Neuronal stem cell (in vitro differentiated cells): Measurements from ENCODE around the gene TH.

Experiments
- DNase-seq: peaks from one replicate; pipeline ENCODE4 v3.0.0-alpha.2; 2013; ENCODE audit warnings: low spot score
- H2AFZ ChIP-seq: one replicate; pipeline ENCODE4 v1.6.1; 2013; ENCODE audit warnings: mild to moderate bottlenecking, low read length, inconsistent platforms
- H2AK5ac ChIP-seq: 2 replicates; pipeline ENCODE4 v1.6.1; 2013; ENCODE audit warnings: low read depth, mild to moderate bottlenecking, inconsistent platforms, low read length, moderate library complexity, mixed read lengths
- H2BK120ac ChIP-seq: 2 replicates; pipeline ENCODE4 v1.6.1; 2013; ENCODE audit warnings: low read depth, mild to moderate bottlenecking, inconsistent platforms, low read length, moderate library complexity, mixed read lengths
- H2BK12ac ChIP-seq: one replicate; pipeline ENCODE4 v1.6.1; 2013; ENCODE audit warnings: low read length, inconsistent platforms
- H2BK15ac ChIP-seq: 2 replicates; pipeline ENCODE4 v1.6.1; 2013; ENCODE audit warnings: mild to moderate bottlenecking, low read length, inconsistent platforms, mixed read lengths
- H2BK5ac ChIP-seq: one replicate; pipeline ENCODE4 v1.6.1; 2013; ENCODE audit warnings: inconsistent platforms, mild to moderate bottlenecking, low read length, moderate library complexity
- H3K14ac ChIP-seq: one replicate; pipeline ENCODE4 v1.6.1; 2013; ENCODE audit warnings: low read length, inconsistent platforms
- H3K18ac ChIP-seq: 2 replicates; pipeline ENCODE4 v1.6.1; 2013; ENCODE audit warnings: low read length, inconsistent platforms
- H3K23ac ChIP-seq: 2 replicates; pipeline ENCODE4 v1.6.1; 2013; ENCODE audit warnings: low read depth, mild to moderate bottlenecking, mixed read lengths, low read length, inconsistent platforms; ENCODE audit not compliant: poor library complexity
- H3K27ac ChIP-seq: replicated peaks from 3 replicates; pipeline ENCODE4 v1.5.1; 2013; ENCODE audit warnings: low read length, inconsistent platforms
- H3K27me3 ChIP-seq, 3 experiments: 2 replicates each; pipeline ENCODE4 v1.6.1; 2013; ENCODE audit warnings: low read length in 3 of 3, mild to moderate bottlenecking in 2 of 3, inconsistent platforms in 1 of 3, low read depth in 1 of 3, mixed read lengths in 1 of 3, moderate library complexity in 1 of 3; ENCODE audit not compliant: control insufficient read depth in 3 of 3, insufficient read depth in 3 of 3
- H3K36me3 ChIP-seq, 2 donors: replicated peaks in 1 of 2; 2 replicates each; pipeline ENCODE4 v1.6.1; 2013; ENCODE audit warnings: low read length in 2 of 2; ENCODE audit not compliant: control insufficient read depth in 2 of 2, insufficient read depth in 2 of 2
- H3K4ac ChIP-seq: 2 replicates; pipeline ENCODE4 v1.6.1; 2013; ENCODE audit warnings: inconsistent platforms, mild to moderate bottlenecking, low read length, moderate library complexity
- H3K4me1 ChIP-seq, 2 donors: 1 replicate in 1 of 2; 2 replicates in 1 of 2; pipeline ENCODE4 v1.6.1; 2013; ENCODE audit warnings: low read length in 2 of 2, low read depth in 1 of 2; ENCODE audit not compliant: control insufficient read depth in 2 of 2, insufficient read depth in 1 of 2
- H3K4me2 ChIP-seq: one replicate; pipeline ENCODE4 v1.6.1; 2013; ENCODE audit warnings: mild to moderate bottlenecking, low read length, inconsistent platforms; ENCODE audit not compliant: insufficient read depth, poor library complexity, severe bottlenecking
- H3K4me3 ChIP-seq, 2 donors: 2 replicates each; pipeline ENCODE4 v1.5.1; 2013; ENCODE audit warnings: low read length in 2 of 2, mild to moderate bottlenecking in 2 of 2, inconsistent platforms in 1 of 2, moderate library complexity in 1 of 2
- H3K79me1 ChIP-seq: one replicate; pipeline ENCODE4 v1.6.1; 2013; ENCODE audit warnings: low read depth, mild to moderate bottlenecking, inconsistent platforms, low read length, moderate library complexity
- H3K9ac ChIP-seq: one replicate; pipeline ENCODE4 v1.6.1; 2013; ENCODE audit warnings: mild to moderate bottlenecking, low read depth, low read length, inconsistent platforms; ENCODE audit not compliant: poor library complexity
- H3K9me3 ChIP-seq, 2 donors: replicated peaks in 1 of 2; 2 replicates each; pipeline versions ENCODE3 to v1.6.1; 2013; ENCODE audit warnings: low read length in 2 of 2, mild to moderate bottlenecking in 2 of 2, inconsistent platforms in 1 of 2, low read depth in 1 of 2, mixed read lengths in 1 of 2, moderate library complexity in 1 of 2; ENCODE audit not compliant: control insufficient read depth in 2 of 2, insufficient read depth in 1 of 2
- H4K8ac ChIP-seq: one replicate; pipeline ENCODE4 v1.6.1; 2013; ENCODE audit warnings: low read depth, mild to moderate bottlenecking, inconsistent platforms, low read length, moderate library complexity
- H4K91ac ChIP-seq: one replicate; pipeline ENCODE4 v1.6.1; 2013; ENCODE audit warnings: low read length, low read depth, mild to moderate bottlenecking, inconsistent platforms; ENCODE audit not compliant: poor library complexity
- WGBS, 2 donors: extraction: QIAGEN DNeasy Blood & Tissue Kit; methylation state at CpG; one replicate each; pipeline ENCODE4 v1.1.7; 2013; ENCODE audit warnings: missing lambda C conversion rate in 2 of 2, mixed read lengths in 1 of 2; ENCODE audit not compliant: insufficient read length in 2 of 2, insufficient replicate concordance in 1 of 2; ENCODE audit errors: extremely low coverage in 2 of 2; 5-methylcytosine and 5-hydroxymethylcytosine counted together

Gene TH

GRCh38 chr11:2175659-2176058 lies 4.0 kb upstream of the TH start:
- Histone ChIP-seq H2BK12ac (peak overlapping the region; percentile 91), H3K4me1 (peaks cover 0 to 12% of the 10 kb centered on the region in 2 donors), H2AK5ac (peak overlapping the region; percentile 80), H2BK5ac (peak overlapping the region; percentile 84), H3K9me3 (no peaks in the 10 kb centered on the region), H2BK15ac (peak overlapping the region; percentile 64), H3K14ac (no peak overlapping the region), H4K91ac (peak overlapping the region; percentile 25), H3K4ac (no peak overlapping the region), H3K79me1 (peaks cover 4% of the 10 kb centered on the region), H3K23ac (peak overlapping the region; percentile 25), H3K4me2 (no peak overlapping the region), H2AFZ (no peak overlapping the region), H3K18ac (peak overlapping the region; percentile 72), H2BK120ac (peak overlapping the region; percentile 55), H3K27ac (no peak overlapping the region), H3K27me3 (peaks cover 0 to 23% (median 0%) of the 10 kb centered on the region in 3 experiments), H4K8ac (no peak overlapping the region), H3K36me3 (peaks cover 0 to 2% of the 10 kb centered on the region in 2 donors), H3K9ac (no peak overlapping the region), H3K4me3 (no peak overlapping the region)
- DNase-seq: no peak
- no CpG with 5 or more reads among the region's 13 CpGs for WGBS, 2 donors

GRCh38 chr11:2174361-2174760 lies 2.7 kb upstream of the TH start:
- Histone ChIP-seq H3K4me1 (peaks cover 0 to 15% of the 10 kb centered on the region in 2 donors), H4K91ac (no peak overlapping the region), H3K27ac (no peak overlapping the region), H3K18ac (peak overlapping the region; percentile 72), H2BK12ac (peak overlapping the region; percentile 63), H4K8ac (no peak overlapping the region), H3K14ac (no peak overlapping the region), H2BK15ac (peak overlapping the region; percentile 75), H3K9me3 (no peaks in the 10 kb centered on the region), H2AFZ (no peak overlapping the region), H2BK120ac (no peak overlapping the region), H3K79me1 (peaks cover 5% of the 10 kb centered on the region), H3K23ac (no peak overlapping the region), H3K4ac (no peak overlapping the region), H3K9ac (no peak overlapping the region), H3K4me3 (no peak overlapping the region), H3K27me3 (peaks cover 0 to 10% (median 0%) of the 10 kb centered on the region in 3 experiments), H3K4me2 (no peak overlapping the region), H3K36me3 (peaks cover 0 to 2% of the 10 kb centered on the region in 2 donors), H2AK5ac (peak overlapping the region; percentile 94), H2BK5ac (no peak overlapping the region)
- WGBS, 2 donors: no CpG with 5 or more reads among the region's 11 CpGs
- no peak for DNase-seq

- H3K4ac ChIP-seq: no peak overlapping the region
- H3K4me3 ChIP-seq: no peak overlapping the region
- H2AK5ac ChIP-seq: peak overlapping the region; percentile 94
- no peak overlapping the region for H3K14ac ChIP-seq
- H3K4me1 ChIP-seq: peaks cover 0 to 15% of the 10 kb centered on the region in 2 donors
- H2BK5ac ChIP-seq: no peak overlapping the region
- peaks cover 0 to 4% (median 0%) of the 10 kb centered on the region in 3 experiments for H3K27me3 ChIP-seq
- no peak overlapping the region for H3K4me2 ChIP-seq
- peaks cover 0 to 2% of the 10 kb centered on the region in 2 donors for H3K36me3 ChIP-seq
- no peak overlapping the region for H2BK120ac ChIP-seq
- H3K27ac ChIP-seq: no peak overlapping the region
- no peaks in the 10 kb centered on the region for H3K9me3 ChIP-seq
- H2BK15ac ChIP-seq: peak overlapping the region; percentile 75
- peak overlapping the region; percentile 43 for H4K8ac ChIP-seq
- peak overlapping the region; percentile 14 for H4K91ac ChIP-seq
- no peak overlapping the region for H2AFZ ChIP-seq
- H3K23ac ChIP-seq: peak overlapping the region; percentile 45
- peaks cover 5% of the 10 kb centered on the region for H3K79me1 ChIP-seq
- H3K18ac ChIP-seq: peak overlapping the region; percentile 52
- no peak for DNase-seq
- peak overlapping the region; percentile 60 for H2BK12ac ChIP-seq
- no peak overlapping the region for H3K9ac ChIP-seq
- WGBS, 2 donors: no CpG with 5 or more reads among the region's 11 CpGs
These were observed 2.1 kb upstream of the TH start for GRCh38 chr11:2173761-2174160.

GRCh38 chr11:2173150-2173693 lies 1.6 kb upstream of the TH start:
- Histone ChIP-seq H3K4ac (peak overlapping the region; percentile 10), H3K4me2 (no peak overlapping the region), H3K27me3 (no peaks in the 10 kb centered on the region), H3K4me3 (no peak overlapping the region), H2BK15ac (peak overlapping the region; percentile 75), H3K36me3 (peaks cover 0 to 2% of the 10 kb centered on the region in 2 donors), H3K23ac (peak overlapping the region; percentile 51), H2BK12ac (peak overlapping the region; percentile 60), H2BK5ac (no peak overlapping the region), H2AK5ac (peak overlapping the region; percentile 94), H2AFZ (no peak overlapping the region), H4K91ac (peak overlapping the region; percentile 75), H2BK120ac (peak overlapping the region; percentile 88), H4K8ac (no peak overlapping the region), H3K14ac (no peak overlapping the region), H3K9me3 (no peaks in the 10 kb centered on the region), H3K4me1 (peaks cover 0 to 12% of the 10 kb centered on the region in 2 donors), H3K79me1 (peaks cover 5% of the 10 kb centered on the region), H3K18ac (peak overlapping the region; percentile 92), H3K27ac (no peak overlapping the region), H3K9ac (no peak overlapping the region)
- DNase-seq: no peak
- no CpG with 5 or more reads among the region's 16 CpGs for WGBS, 2 donors
